GM21619 (cell line): ENCODE data around the gene IZUMO4.

ENCODE experiments used
- ATAC-seq: cut with Tn5 transposase; IDR thresholded peaks from one replicate; pipeline ENCODE4 v1.9.1; 2021; ENCODE audit not compliant: unreplicated experiment

IZUMO4 gene

DNA sequence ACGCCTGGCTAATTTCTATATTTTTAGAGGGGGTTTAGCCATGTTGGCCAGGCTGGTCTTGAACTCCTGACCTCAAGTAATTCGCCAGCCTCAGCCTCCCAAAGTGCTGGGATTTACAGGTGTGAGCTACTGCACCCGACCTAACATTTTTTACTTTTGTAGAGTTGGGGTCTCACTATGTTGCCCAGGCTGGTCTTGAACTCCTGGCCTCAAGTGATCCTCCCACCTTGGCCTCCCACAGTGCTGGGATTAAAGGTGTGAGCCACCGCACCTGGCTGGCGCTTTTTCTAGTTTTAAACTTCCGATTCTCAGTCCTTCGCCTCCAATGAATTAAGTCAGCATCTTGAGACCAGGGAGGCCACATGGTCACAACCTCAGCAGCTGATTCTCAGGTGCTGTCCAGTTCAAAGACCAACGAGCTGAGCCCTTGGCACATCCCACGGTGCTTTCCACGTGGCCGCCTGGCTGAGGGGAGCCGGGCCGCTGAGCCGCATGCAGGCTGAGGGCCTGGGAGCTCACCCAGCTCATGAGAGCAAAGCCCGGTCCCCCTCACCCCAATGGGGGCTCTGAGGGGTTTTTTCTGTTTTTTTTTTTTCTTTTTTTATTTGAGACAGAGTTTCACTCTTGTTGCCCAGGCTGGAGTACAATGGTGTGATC is 45.6 kb downstream of the IZUMO4 start:
- no peak for ATAC-seq

DNA sequence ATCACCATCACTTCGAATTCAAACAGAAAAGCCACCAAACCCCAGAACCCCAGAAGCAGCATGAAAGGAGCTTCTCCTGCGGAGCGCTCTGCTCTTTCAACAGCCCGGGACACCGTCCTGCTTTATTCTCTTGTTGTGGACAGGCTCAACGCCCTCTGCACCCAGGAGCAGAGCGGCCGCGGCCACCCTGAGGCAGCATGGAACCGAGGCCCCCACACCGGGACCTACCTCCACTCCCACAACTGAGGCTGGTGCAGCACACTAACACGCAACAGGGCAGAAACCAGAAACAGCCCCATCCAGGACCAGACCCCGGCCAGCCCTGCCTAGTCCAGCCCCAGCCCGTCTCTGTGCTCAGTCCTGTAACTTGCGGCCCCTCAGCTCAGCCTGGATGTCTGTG is 47.5 kb downstream of the IZUMO4 start:
- no peak for ATAC-seq

DNA sequence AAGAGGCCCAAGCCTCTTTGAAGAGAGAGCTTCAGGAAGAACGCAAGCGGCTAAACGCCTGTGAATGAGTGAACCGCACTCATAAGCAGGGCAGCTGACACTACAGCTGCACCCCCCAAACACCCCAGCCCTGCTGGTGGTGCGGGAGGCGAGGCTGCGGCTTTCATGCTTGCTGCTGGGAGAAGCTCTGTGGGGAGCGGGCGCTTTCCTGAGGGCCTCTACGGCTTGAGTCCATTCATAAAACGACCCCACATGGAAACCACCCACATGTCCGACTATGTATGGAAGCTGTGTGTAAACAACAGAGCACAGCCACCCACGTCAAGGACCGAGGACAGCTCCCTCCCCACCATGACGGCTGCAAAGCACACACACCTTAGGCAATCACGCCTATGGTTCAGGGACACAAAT is 49.1 kb downstream of the IZUMO4 start:
- ATAC-seq, result no peak

DNA sequence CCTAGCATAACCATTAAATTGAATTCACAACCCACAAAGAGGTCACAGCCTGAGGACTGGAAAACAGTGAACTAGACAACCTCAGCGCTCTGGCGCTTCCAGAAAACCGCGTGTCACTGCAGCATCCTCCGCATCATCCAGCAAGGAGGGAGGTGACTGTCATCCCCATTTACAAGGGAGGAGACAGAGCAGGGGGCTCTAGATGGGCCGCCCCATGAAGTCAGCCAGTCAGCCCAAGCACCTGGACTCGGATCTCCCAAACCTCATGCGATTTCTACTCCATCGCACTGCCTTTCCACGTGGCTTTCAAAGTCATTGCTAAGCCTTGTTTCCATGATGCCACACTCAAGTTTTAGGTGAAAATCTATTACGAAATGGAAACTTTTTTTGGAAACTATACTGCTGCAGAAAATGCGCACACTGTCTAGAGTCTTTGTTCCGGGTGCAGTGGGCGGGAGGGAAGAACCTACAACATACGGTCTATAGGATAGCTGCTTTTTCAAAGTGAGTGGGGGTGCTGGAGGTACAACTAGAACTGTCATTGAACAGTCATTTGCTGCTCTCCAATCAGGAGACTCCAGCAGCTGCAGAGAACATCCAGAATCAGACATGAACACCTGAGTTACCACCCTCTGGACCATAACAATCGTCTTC is 51.9 kb downstream of the IZUMO4 start:
- ATAC-seq, result no peak
